Upper lobe of right lung (tissue), 1 donor: ENCODE results near the gene NES. TPM values are rescaled to one million over a fixed set of nuclear protein-coding genes. Genes with fewer than 3 reads are reported as not detected.

Experiments used
- ATAC-seq: fragments of 200-7000 bp; cut with Tn5 transposase; one replicate; pipeline ENCODE4 v1.9.1; 2020; ENCODE audit warnings: mild to moderate bottlenecking, moderate library complexity
- DNase-seq: peaks from one replicate; pipeline ENCODE4 v3.0.0-alpha.2; 2020
- H3K27ac ChIP-seq: fragments of 200-600 bp; one replicate; pipeline ENCODE4 v1.8.0; 2022
- H3K27me3 ChIP-seq: fragments of 200-600 bp; one replicate; pipeline ENCODE4 v1.8.0; 2022; ENCODE audit warnings: mild to moderate bottlenecking
- H3K36me3 ChIP-seq: fragments of 200-600 bp; one replicate; pipeline ENCODE4 v1.8.0; 2022
- H3K4me1 ChIP-seq: fragments of 200-600 bp; one replicate; pipeline ENCODE4 v1.8.0; 2022
- H3K4me3 ChIP-seq: fragments of 200-600 bp; one replicate; pipeline ENCODE4 v1.8.0; 2022; ENCODE audit warnings: mild to moderate bottlenecking
- H3K9me3 ChIP-seq: fragments of 200-600 bp; one replicate; pipeline ENCODE4 v1.8.0; 2022
- CTCF ChIP-seq: fragments of 200-600 bp; IDR thresholded peaks from one replicate; pipeline ENCODE4 v1.8.0; 2022; ENCODE audit warnings: antibody characterized with exemption
- intact Hi-C: fragments of 100-400 bp; cut with DNase I; formaldehyde crosslinking; loops from one replicate; pipeline ENCODE4 v1.11.0; 2022
- total RNA-seq: library from RNA; stranded (reverse); fragmentation: NEBNext Ultra II Directional; extraction: Animal tissue kit (Norgen Biotek cat#: 25700); gene quantifications from one replicate; pipeline ENCODE4 v1.2.1, GENCODE V29; 2021
- donor health status: DM: no; HTN: yes; CAD: no; lungs with severe emphysema.

NES gene
- total RNA-seq, 1 donor from 2014 or later = 54.7 TPM

GRCh38 chr1:156619582-156619955 lies 57.6 kb downstream of the NES start:
- DNase-seq = peak; percentile 11
- Histone ChIP-seq H3K9me3 (no peaks in the 10 kb centered on the region), H3K4me1 (peaks cover 8% of the 10 kb centered on the region), H3K27me3 (peaks cover 40% of the 10 kb centered on the region), H3K27ac (no peak overlapping the region), H3K4me3 (no peak overlapping the region), H3K36me3 (no peaks in the 10 kb centered on the region)
- intact Hi-C loops = no loop called here
- ATAC-seq = no peak
- TF ChIP-seq CTCF = no peak

- Histone ChIP-seq H3K9me3 (no peaks in the 10 kb centered on the region), H3K27ac (no peak within 1 kb of the TSS), H3K4me1 (peaks cover 4% of the 10 kb centered on the region), H3K4me3 (no peak within 1 kb of the TSS), H3K36me3 (no peaks in the 10 kb centered on the region), H3K27me3 (peaks cover 34% of the 10 kb centered on the region)
- TF ChIP-seq CTCF = peak; percentile 24
- DNase-seq (peak; percentile 35), ATAC-seq (peak; percentile 29)
- intact Hi-C loops = no loop called here
Measured at GRCh38 chr1:156618853-156619581, 58.2 kb downstream of the NES start, which contains the start of gene HAPLN2. Gene HAPLN2 (plus strand): TSS chr1:156619415. CDS start chr1:156623491, 4,076 bp downstream.

Other genes with a start within 250 kb of the NES start
- gene MEF2D, start 176.6 kb downstream of the NES start, total RNA-seq = 60.8 TPM
- gene IQGAP3, start 104.8 kb downstream of the NES start, total RNA-seq = 1.3 TPM
- gene TTC24, start 97.7 kb downstream of the NES start, total RNA-seq = not detected
- 69.2 TPM for gene NAXE, start 85.6 kb downstream of the NES start, total RNA-seq
- gene GPATCH4, start 75.9 kb downstream of the NES start, total RNA-seq = 22.4 TPM
- 0.78 TPM for gene HAPLN2, start 58.0 kb downstream of the NES start, total RNA-seq
- not detected for gene BCAN, start 35.3 kb downstream of the NES start, total RNA-seq
- gene CRABP2, start 28.2 kb upstream of the NES start, total RNA-seq = 1.4 TPM
- 42.4 TPM for gene METTL25B, start 51.1 kb upstream of the NES start, total RNA-seq
- gene ISG20L2, start 51.4 kb upstream of the NES start, total RNA-seq = 28.3 TPM
- gene MRPL24, start 63.7 kb upstream of the NES start, total RNA-seq = 41.8 TPM
- 144 TPM for gene HDGF, start 74.3 kb upstream of the NES start, total RNA-seq
- gene PRCC, start 90.1 kb upstream of the NES start, total RNA-seq = 48.5 TPM
- gene SH2D2A, start 139.4 kb upstream of the NES start, total RNA-seq = 3.8 TPM
- not detected for gene INSRR, start 181.7 kb upstream of the NES start, total RNA-seq
- 1.2 TPM for gene NTRK1, start 183.5 kb upstream of the NES start, total RNA-seq
- gene PEAR1, start 216.3 kb upstream of the NES start, total RNA-seq = 17.9 TPM
- gene LRRC71, start 243.2 kb upstream of the NES start, total RNA-seq = 0.26 TPM